Measurements from ENCODE around the gene PCDHGC3.

Gene PCDHGC3

DNA sequence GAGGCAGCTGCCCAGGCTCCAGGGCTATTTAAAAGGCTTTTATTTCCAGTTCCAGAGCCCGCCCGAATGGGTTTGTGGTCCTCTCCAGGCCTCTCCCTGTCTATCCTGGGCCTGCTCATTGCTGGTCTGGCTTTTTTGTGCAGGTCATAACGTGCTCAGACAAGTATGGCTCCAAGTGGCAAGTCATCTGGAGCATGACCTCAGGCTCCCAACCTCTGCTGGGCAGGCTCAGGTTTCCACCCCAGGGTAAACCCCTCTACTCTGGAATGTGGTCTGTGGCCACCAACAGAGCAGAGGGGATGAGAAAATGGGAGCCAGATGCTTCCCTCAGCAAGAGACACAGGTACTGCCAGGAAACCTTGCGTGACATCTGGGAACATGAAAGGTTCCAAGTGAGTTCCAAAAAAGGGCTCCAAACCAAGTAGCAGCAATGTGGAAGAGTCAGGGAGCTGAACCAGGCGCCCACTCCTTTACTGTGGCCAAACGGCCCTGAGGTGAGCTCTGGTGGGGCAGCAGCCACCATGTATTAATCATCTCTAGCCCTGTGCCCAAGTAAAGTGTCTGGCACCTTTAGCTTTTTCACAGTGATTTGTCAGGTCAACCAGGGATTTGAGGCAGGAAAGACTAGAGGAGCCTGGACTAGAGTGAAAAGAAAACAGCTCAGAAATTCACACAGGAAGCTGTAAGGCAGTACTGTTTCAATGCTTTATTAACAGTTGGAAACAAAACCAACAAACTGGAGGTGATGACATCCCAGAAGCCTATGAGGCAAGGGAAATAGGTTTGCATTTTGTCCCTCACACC lies 38.8 kb downstream of the PCDHGC3 start:
- Histone ChIP-seq H3K79me2 (ENCODE audit: insufficient read depth, low read length) (no peaks in the 10 kb centered on the region; the same call in 1 of the 2 replicates), H4K20me1 (ENCODE audit: low read depth, low read length) (no peaks in the 10 kb centered on the region), H3K9me2 (replicated peaks; ENCODE audit: insufficient read depth, low read length) (no peaks in the 10 kb centered on the region), H3K27me3 (ENCODE audit: low read length) (no peaks in the 10 kb centered on the region), H2AFZ (ENCODE audit: low read depth, low read length, severe bottlenecking) (no peak overlapping the region), H3K4me3 (ENCODE audit: insufficient read depth, low read length, poor library complexity, severe bottlenecking) (peak overlapping the region; percentile 9), H3F3A (ENCODE audit: insufficient read depth) (peaks cover 89% of the 10 kb centered on the region), H3K4me2 (ENCODE audit: low read depth, low read length, poor library complexity, severe bottlenecking) (peak overlapping the region; percentile 87), H3K9me3 (ENCODE audit: insufficient read depth, low read length) (no peaks in the 10 kb centered on the region), H3K9ac (ENCODE audit: low read length) (peak overlapping the region; percentile 84), H3K27ac (ENCODE audit: low read depth, low read length) (peak overlapping the region; percentile 99), H3K36me3 (ENCODE audit: low read length) (no peaks in the 10 kb centered on the region; the same call in 1 of the 2 replicates)
- no peak for TF ChIP-seq EZH2phosphoT487 (conservative IDR thresholded peaks at IDR 0.05; ENCODE audit: low read length)

DNA sequence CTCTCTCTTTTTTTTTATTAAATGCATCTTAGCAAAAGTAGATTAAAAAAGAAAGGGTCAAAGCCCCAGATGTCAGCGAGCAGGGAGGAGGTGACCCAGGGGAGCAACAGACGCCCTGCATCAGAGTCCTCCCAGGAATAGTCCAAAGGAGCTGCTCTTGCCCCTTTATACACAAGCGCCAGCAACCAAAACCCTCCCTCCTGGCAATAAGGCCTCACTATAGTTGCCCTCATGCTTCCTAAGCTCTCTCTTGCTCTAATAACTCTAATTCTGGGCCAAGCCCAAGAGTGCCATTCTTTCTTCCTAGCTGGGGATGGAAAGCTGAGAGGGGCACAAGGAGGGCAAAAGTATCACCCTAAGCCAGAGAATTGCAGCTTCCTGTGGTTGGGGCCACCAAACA lies 39.4 kb downstream of the PCDHGC3 start:
- Histone ChIP-seq H3K27me3 (ENCODE audit: low read length) (no peaks in the 10 kb centered on the region), H3K9me2 (replicated peaks; ENCODE audit: insufficient read depth, low read length) (no peaks in the 10 kb centered on the region), H3K79me2 (ENCODE audit: insufficient read depth, low read length) (no peaks in the 10 kb centered on the region; the same call in 1 of the 2 replicates), H3K4me2 (ENCODE audit: low read depth, low read length, poor library complexity, severe bottlenecking) (peak overlapping the region; percentile 87), H3K27ac (ENCODE audit: low read depth, low read length) (peak overlapping the region; percentile 99), H3K4me3 (ENCODE audit: insufficient read depth, low read length, poor library complexity, severe bottlenecking) (no peak overlapping the region), H3F3A (ENCODE audit: insufficient read depth) (peaks cover 89% of the 10 kb centered on the region), H2AFZ (ENCODE audit: low read depth, low read length, severe bottlenecking) (no peak overlapping the region), H3K9ac (ENCODE audit: low read length) (peak overlapping the region; percentile 84), H3K36me3 (ENCODE audit: low read length) (no peaks in the 10 kb centered on the region; the same call in 1 of the 2 replicates), H3K9me3 (ENCODE audit: insufficient read depth, low read length) (no peaks in the 10 kb centered on the region), H4K20me1 (ENCODE audit: low read depth, low read length) (no peaks in the 10 kb centered on the region)
- TF ChIP-seq EZH2phosphoT487 (conservative IDR thresholded peaks at IDR 0.05; ENCODE audit: low read length) (no peak), CTCF (IDR thresholded peaks at IDR 0.05; ENCODE audit: insufficient read depth, low read length, poor library complexity, severe bottlenecking) (no peak)

DNA sequence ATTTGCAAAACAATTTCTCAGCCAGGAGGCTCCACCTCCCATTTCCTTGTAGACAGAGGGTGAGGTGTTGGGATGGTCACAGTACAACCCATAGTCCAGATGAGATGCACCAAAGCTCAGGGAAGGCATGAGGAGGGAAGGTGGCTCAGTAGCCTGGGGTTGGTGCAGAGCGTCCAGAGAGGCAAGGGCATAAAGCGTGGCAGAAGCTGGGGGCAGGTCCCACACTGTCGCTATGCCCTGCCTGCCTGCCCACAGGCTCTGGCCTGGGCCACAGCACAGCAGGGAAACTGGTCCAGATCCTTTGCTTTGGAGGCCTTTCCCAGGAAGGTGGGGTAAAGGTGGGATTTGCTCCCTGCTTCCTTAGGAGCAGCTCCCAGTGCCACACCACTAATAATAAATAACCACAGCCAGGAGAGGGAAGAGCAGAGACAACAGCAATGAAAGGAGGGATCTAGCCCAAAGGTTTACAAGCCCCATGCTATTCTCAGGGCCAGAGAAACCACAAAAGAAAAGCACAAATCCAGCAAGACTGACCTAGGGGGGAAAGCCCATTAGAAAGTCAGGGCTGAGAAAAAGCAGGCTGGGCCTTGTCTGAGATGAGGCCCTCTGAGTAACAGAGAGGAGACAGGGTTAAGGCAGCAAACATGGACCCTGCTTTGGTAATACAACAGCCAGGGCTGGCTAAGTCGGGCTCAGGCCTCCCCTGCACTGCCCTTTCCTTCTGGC lies 40.3 kb downstream of the PCDHGC3 start:
- H3K4me2 ChIP-seq (ENCODE audit: low read depth, low read length, poor library complexity, severe bottlenecking), result peak overlapping the region; percentile 87
- H2AFZ ChIP-seq (ENCODE audit: low read depth, low read length, severe bottlenecking), result no peak overlapping the region
- peak overlapping the region; percentile 84 for H3K9ac ChIP-seq (ENCODE audit: low read length)
- H3K36me3 ChIP-seq (ENCODE audit: low read length), result peaks cover 2% of the 10 kb centered on the region; the same call in 1 of the 2 replicates
- H3K9me3 ChIP-seq (ENCODE audit: insufficient read depth, low read length), result no peaks in the 10 kb centered on the region
- H3F3A ChIP-seq (ENCODE audit: insufficient read depth), result peaks cover 79% of the 10 kb centered on the region
- H3K79me2 ChIP-seq (ENCODE audit: insufficient read depth, low read length), result peaks cover under 1% of the 10 kb centered on the region; the same call in 1 of the 2 replicates
- TF ChIP-seq EZH2phosphoT487 (conservative IDR thresholded peaks at IDR 0.05; ENCODE audit: low read length), result no peak
- no peak for TF ChIP-seq CTCF (IDR thresholded peaks at IDR 0.05; ENCODE audit: insufficient read depth, low read length, poor library complexity, severe bottlenecking)
- H3K27ac ChIP-seq (ENCODE audit: low read depth, low read length), result peak overlapping the region; percentile 99
- no peak overlapping the region for H3K4me3 ChIP-seq (ENCODE audit: insufficient read depth, low read length, poor library complexity, severe bottlenecking)
- no peaks in the 10 kb centered on the region for H3K27me3 ChIP-seq (ENCODE audit: low read length)
- no peaks in the 10 kb centered on the region for H3K9me2 ChIP-seq (replicated peaks; ENCODE audit: insufficient read depth, low read length)
- H4K20me1 ChIP-seq (ENCODE audit: low read depth, low read length), result no peaks in the 10 kb centered on the region
